Mesothelial cell of epicardium (in vitro differentiated cells): Measurements from ENCODE around the gene CDK5RAP2. TPM values are rescaled to one million over a fixed set of nuclear protein-coding genes. Genes with fewer than 3 reads are reported as not detected.

Source experiments
- DNase-seq, 2 experiments: peaks; one replicate each; pipeline ENCODE4 v3.0.0; 2021; ENCODE audit warnings: low spot score in 2 of 2; ENCODE audit not compliant: unreplicated experiment in 2 of 2
- H3K27ac Mint-ChIP-seq: 2 replicates; pipeline ENCODE4 v1.8.0; 2021; ENCODE audit warnings: mixed read lengths
- H3K27me3 Mint-ChIP-seq: 2 replicates; pipeline ENCODE4 v1.8.0; 2021; ENCODE audit warnings: low read depth, mixed read lengths
- H3K36me3 Mint-ChIP-seq: 2 replicates; pipeline ENCODE4 v1.8.0; 2021; ENCODE audit warnings: mixed read lengths
- H3K4me1 Mint-ChIP-seq: 2 replicates; pipeline ENCODE4 v1.8.0; 2021; ENCODE audit warnings: mixed read lengths
- H3K4me3 Mint-ChIP-seq: 2 replicates; pipeline ENCODE4 v1.8.0; 2021; ENCODE audit warnings: mild to moderate bottlenecking, moderate library complexity, mixed read lengths
- H3K9me3 Mint-ChIP-seq: 2 replicates; pipeline ENCODE4 v1.8.0; 2021; ENCODE audit warnings: mixed read lengths
- total RNA-seq: library from RNA; stranded (reverse); gene quantifications from 3 replicates; pipeline ENCODE4 v1.2.1, GENCODE V29; 2021
- TF ChIP-seq, protein P1 (sequence below): fragments of 200-600 bp; sonication (generic); IDR thresholded peaks from one replicate; pipeline ENCODE4 v1.5.0; 2021; ENCODE audit warnings: antibody characterized with exemption; ENCODE audit not compliant: unreplicated experiment

CDK5RAP2 gene
- total RNA-seq, 1 donor from 2014 or later = 71.0 TPM

DNA sequence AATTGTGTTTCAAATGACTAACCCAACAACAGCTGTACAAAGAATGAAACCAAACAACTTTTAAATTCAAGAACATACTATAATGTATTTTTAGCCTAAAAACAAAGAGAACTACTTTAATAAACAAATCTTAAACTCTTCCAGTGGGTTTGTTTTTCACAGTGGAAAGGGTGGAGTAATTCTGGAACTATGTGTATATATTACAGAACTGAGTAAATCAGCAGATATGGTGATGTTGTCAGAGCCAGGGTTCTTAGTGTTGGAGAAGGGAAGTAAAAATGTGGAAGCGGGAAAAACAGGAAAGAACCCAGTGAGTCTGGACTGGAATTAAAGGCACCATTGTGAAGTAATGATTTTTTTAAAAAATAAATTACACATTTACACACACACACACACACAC, 144.9 kb downstream of the CDK5RAP2 start:
- Mint-ChIP-seq H3K4me3 (no peak overlapping the region), H3K4me1 (peaks cover 12% of the 10 kb centered on the region), H3K36me3 (peaks cover 28% of the 10 kb centered on the region), H3K27ac (no peak overlapping the region), H3K9me3 (no peaks in the 10 kb centered on the region), H3K27me3 (no peaks in the 10 kb centered on the region)
- DNase-seq = no peak
- TF ChIP-seq, protein P1, sequence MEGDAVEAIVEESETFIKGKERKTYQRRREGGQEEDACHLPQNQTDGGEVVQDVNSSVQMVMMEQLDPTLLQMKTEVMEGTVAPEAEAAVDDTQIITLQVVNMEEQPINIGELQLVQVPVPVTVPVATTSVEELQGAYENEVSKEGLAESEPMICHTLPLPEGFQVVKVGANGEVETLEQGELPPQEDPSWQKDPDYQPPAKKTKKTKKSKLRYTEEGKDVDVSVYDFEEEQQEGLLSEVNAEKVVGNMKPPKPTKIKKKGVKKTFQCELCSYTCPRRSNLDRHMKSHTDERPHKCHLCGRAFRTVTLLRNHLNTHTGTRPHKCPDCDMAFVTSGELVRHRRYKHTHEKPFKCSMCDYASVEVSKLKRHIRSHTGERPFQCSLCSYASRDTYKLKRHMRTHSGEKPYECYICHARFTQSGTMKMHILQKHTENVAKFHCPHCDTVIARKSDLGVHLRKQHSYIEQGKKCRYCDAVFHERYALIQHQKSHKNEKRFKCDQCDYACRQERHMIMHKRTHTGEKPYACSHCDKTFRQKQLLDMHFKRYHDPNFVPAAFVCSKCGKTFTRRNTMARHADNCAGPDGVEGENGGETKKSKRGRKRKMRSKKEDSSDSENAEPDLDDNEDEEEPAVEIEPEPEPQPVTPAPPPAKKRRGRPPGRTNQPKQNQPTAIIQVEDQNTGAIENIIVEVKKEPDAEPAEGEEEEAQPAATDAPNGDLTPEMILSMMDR = no peak

- Mint-ChIP-seq H3K9me3 (no peaks in the 10 kb centered on the region), H3K4me1 (peaks cover 12% of the 10 kb centered on the region), H3K4me3 (no peak overlapping the region), H3K36me3 (peaks cover 29% of the 10 kb centered on the region), H3K27me3 (no peaks in the 10 kb centered on the region), H3K27ac (peak overlapping the region; percentile 15)
- DNase-seq = no peak
- TF ChIP-seq, protein P1 = no peak
Measured at GRCh38 chr9:120434532-120434931, 145.4 kb downstream of the CDK5RAP2 start.

- H3K36me3 Mint-ChIP-seq = peaks cover 28% of the 10 kb centered on the region
- no peak overlapping the region for H3K27ac Mint-ChIP-seq
- H3K4me1 Mint-ChIP-seq = peaks cover 12% of the 10 kb centered on the region
- no peaks in the 10 kb centered on the region for H3K27me3 Mint-ChIP-seq
- DNase-seq = no peak
- H3K9me3 Mint-ChIP-seq = no peaks in the 10 kb centered on the region
- TF ChIP-seq, protein P1 = no peak
- H3K4me3 Mint-ChIP-seq = no peak overlapping the region
Measured at GRCh38 chr9:120433701-120434100, 146.3 kb downstream of the CDK5RAP2 start.

DNA sequence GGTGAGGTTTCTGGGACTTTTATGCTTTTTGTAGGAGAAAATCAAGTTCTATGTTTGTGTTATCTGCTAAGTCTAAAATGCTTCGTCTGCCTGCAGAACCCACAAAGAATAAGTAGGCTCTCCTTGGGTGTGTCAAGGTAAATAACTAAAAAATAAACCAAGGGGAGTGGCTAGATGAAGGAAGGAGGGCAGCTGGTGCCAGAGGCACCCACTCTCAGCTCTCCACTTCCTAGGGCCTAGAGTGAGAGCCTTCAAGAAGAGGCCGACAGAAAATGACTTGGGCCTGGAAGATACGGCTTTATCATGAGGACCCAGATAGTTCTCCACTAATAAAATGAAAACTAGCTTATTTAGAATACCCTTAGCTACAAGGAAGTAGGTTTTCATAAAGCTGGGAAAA, 147.4 kb downstream of the CDK5RAP2 start:
- TF ChIP-seq, protein P1 = no peak
- no peak overlapping the region for H3K27ac Mint-ChIP-seq
- H3K4me3 Mint-ChIP-seq = no peak overlapping the region
- H3K27me3 Mint-ChIP-seq = no peaks in the 10 kb centered on the region
- peaks cover 22% of the 10 kb centered on the region for H3K36me3 Mint-ChIP-seq
- peaks cover 12% of the 10 kb centered on the region for H3K4me1 Mint-ChIP-seq
- H3K9me3 Mint-ChIP-seq = no peaks in the 10 kb centered on the region
- DNase-seq = no peak

GRCh38 chr9:120431268-120431667, 148.7 kb downstream of the CDK5RAP2 start:
- TF ChIP-seq, protein P1 = no peak
- H3K36me3 Mint-ChIP-seq = peaks cover 22% of the 10 kb centered on the region
- no peak overlapping the region for H3K4me3 Mint-ChIP-seq
- DNase-seq = no peak
- H3K27ac Mint-ChIP-seq = no peak overlapping the region
- peaks cover 12% of the 10 kb centered on the region for H3K4me1 Mint-ChIP-seq
- no peaks in the 10 kb centered on the region for H3K27me3 Mint-ChIP-seq
- no peaks in the 10 kb centered on the region for H3K9me3 Mint-ChIP-seq

- H3K27me3 Mint-ChIP-seq = no peaks in the 10 kb centered on the region
- H3K9me3 Mint-ChIP-seq = no peaks in the 10 kb centered on the region
- no peak overlapping the region for H3K4me3 Mint-ChIP-seq
- peaks cover 36% of the 10 kb centered on the region for H3K36me3 Mint-ChIP-seq
- DNase-seq = no peak
- H3K27ac Mint-ChIP-seq = no peak overlapping the region
- H3K4me1 Mint-ChIP-seq = peaks cover 7% of the 10 kb centered on the region
- TF ChIP-seq, protein P1 = no peak
Measured at GRCh38 chr9:120424248-120424647, 155.7 kb downstream of the CDK5RAP2 start.
